ENCODE measurements around the gene RIPOR3.
A peak's percentile ranks its signal among the peaks of the same experiment; 100 is the strongest.
"Not testable (repeated sequence)": the region's sequence is repeated elsewhere in the genome, so short reads cannot be mapped to it uniquely, and the experiment has no call there.

Gene RIPOR3

GRCh38 chr20:50574586-50574985 is 116.8 kb downstream of the RIPOR3 start:
- DNase-seq (ENCODE audit: low read depth in 2 of 2): no peak

DNA sequence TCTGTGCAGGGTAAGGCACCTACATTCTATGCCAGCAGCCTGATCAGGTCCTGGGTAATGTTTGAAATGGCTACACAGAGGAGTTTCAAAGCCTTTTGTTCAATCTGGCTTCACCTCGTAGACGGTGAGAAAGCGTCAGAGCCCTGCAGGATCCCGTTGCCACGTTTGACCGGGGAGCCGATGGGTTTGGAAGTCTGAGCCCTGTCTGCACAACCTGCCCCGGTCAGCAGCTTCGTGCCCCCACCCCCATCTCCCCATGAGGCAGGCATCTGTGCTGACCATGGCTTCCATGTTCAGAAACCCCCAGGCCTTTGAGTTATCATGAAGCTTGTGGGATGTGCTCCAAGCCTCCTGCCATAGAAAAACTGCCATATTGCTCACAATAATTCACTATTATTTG is 117.2 kb downstream of the RIPOR3 start:
- no peak for DNase-seq (ENCODE audit: low read depth in 2 of 2)

- DNase-seq (ENCODE audit: low read depth in 2 of 2): no peak
Measured at GRCh38 chr20:50572938-50573777, 118.2 kb downstream of the RIPOR3 start.

- DNase-seq (ENCODE audit: low read depth in 2 of 2): no peak
Measured at GRCh38 chr20:50571466-50571865, 119.9 kb downstream of the RIPOR3 start.

DNA sequence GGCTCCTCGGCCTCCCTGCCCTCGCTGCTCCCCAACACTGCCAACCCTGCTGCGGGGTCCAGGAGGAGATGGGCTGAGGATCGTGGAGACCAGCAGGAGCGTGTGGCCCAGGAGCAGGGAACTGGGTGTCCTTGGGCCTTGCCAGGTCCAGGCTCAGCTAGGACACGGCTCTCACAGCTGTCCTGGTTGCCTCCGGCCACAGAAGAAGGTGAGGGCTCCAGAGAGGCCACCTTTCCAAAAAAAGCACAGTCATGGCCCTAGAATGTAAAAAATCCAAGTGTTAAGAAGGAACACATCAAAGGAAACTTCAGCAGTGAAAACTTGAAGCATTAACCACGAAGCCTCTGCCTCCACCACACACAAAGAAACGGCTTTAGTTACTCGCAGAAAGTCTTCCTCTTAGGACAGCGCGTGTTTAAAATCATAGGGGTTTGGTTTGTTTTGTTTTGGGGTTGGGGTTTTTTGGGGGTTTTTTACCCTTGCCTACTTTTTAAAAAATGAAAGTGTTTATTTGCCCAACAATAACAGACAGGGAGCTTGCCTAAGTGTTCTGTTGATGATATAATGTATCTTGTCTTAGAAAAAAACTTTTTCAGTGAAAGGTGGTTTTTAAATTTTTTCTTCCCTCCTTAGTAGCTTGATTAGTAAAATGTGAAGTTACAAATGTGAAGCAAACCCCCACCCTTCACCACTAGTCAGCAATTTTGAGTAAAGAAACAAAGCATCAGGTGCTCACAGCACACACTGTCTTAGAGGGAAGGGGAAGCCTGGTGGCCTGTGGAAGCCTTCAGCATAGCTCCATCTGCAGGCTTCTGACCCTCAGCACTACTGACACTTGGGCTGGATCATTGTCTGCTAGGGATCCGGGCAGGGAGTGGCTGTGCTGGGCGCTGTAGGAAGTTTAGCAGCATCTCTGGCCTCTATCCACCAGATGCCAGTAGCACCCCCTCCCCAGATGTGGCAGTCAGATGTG is 121.2 kb downstream of the RIPOR3 start:
- DNase-seq (ENCODE audit: low read depth in 2 of 2): no peak

- DNase-seq (ENCODE audit: low read depth in 2 of 2): not testable (repeated sequence)
Measured at GRCh38 chr20:50569487-50569863, 121.9 kb downstream of the RIPOR3 start.

- no peak for DNase-seq (ENCODE audit: low read depth in 2 of 2)
Measured at GRCh38 chr20:50568549-50568942, 122.8 kb downstream of the RIPOR3 start.

GRCh38 chr20:50567860-50568548 is 123.3 kb downstream of the RIPOR3 start:
- no peak for DNase-seq (ENCODE audit: low read depth in 2 of 2)

DNA sequence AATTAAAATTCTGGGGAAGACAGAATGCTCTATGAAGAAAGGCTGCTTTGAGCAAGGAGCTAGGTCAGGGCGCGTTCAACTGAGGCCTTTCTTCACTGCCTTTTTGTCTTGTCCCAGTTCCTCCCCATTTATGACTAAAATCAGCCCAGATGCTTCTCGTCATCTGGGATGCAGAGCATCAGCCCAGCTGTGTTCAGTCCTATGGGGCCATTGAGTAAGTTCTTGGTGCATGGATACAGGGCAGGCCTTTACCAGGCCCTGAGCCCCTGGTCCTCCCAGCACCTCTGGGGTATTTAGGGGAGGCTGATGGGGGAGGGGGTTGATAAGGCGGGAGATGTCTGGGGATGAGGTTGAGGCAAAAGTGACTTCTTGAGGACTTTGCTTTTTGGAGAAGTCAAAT is 125.5 kb downstream of the RIPOR3 start:
- no peak for DNase-seq (ENCODE audit: low read depth in 2 of 2)

DNA sequence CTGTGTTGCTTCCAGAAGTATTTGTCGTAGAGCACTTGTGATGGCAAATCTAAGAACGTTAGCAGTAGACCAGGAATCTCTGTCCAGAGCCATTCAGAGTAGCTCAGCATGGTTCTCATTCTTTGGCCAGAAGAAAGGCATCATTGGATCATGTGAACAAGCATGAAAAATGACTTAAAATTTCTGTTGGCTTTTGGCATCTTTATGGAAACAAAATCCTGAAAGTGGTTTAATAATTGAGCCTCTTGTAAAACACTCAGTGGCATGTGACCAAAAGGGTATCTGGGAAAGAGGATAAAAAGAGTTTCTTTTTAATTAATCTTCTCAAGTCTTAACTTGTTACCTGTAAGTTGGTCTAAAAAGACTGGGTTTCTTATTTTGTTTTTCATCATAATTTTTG is 126.0 kb downstream of the RIPOR3 start:
- DNase-seq (ENCODE audit: low read depth in 2 of 2): no peak

DNA sequence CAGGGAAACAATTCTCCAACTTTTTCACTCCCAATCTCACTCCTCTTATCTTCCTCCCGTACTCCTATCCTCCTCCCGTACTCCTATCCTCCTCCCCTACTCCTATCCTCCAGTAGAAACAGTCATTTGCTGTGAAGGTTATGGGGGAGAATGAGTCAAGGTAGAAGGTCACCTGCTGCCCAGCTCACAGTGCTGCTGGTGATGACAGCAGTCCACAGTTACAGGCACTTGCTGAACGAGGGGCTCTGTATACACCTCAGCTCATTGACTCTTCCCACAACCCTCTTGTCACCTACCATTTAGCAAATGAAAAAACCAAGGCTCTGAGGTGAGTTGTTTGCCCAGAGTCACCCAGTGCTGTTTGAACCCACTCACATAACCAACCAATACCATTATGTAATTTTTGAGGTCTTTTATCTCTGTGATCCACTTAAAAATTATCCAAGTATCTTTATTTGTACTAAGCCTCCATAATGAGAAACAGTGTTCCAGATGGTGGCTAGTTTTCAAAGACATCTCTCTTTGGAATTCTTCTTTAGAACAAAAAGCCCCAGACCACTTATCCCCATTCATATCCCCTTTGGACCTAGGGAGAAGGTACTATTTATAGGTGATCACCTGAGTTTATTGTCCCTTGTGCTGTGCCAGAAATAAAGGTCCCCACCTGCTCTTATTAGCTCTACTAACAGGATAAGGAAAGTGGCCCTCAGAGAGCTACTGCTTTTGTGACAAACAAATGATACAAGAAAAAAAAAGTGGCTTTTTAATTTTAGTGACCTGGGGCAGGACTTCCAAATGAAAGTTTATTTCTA is 128.0 kb downstream of the RIPOR3 start:
- no peak for DNase-seq (ENCODE audit: low read depth in 2 of 2)

DNA sequence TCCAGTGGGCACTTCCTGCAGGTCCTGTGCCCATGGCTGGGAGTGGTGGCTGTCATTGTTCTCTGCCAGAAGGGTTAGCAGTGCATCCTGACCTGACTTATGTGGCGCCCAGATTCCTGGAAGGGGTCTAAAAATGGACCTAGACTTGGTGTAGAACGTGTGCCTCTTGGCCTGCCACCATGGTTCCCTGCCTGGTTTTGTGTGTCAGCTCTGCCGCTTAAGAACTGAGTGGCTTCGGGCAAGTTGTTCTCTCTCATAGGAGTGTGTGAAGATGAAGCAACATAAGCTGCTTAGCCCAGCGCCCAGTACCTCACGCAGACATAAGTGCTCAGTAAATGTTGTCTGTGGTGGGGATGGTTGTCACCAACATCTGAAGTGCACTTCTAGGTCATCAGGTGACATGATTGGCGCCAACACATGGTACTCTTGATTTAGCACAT is 129.1 kb downstream of the RIPOR3 start:
- DNase-seq (ENCODE audit: low read depth in 2 of 2): no peak

GRCh38 chr20:50561379-50562078 is 129.8 kb downstream of the RIPOR3 start:
- DNase-seq (ENCODE audit: low read depth in 2 of 2): peak; percentile 51 to 53

- no peak for DNase-seq (ENCODE audit: low read depth in 2 of 2)
Measured at GRCh38 chr20:50560867-50561266, 130.5 kb downstream of the RIPOR3 start.

DNA sequence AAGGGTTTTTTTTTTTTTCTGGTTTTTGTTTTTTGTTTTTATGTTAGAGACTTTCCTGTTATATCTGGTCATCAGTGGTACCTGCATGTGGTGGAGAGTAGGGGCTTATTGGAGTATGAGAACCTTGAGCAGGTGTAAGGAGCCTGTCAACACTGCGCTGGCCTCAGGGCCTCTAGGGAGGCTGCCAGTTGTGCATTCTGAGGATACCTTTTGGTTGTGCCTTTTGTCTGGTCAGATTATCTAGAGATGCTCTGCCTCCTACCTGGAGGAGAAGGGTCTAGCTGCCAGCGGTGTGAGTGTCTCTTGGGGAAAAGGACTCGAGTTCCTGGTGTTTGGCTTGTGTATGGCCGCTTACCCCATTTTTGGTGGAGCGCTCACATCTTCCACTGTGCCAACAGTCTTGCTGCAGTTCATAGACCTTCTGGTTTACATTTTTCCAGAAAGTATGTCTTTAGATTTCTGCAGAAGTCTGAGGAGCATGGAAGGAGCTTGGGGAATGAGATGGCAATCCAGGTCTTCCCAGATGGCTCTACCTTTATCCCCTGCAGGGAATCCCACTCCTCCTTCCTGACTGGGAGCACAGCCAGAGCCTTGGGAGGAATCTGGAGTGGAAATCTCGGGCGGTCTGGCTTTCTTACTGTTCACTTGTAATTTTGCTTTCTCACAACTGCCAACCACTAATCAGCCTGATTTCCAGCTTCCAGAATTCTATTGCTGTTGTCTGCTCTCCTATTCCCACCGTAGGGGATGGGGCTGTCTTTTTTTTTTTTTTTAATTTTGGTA is 131.3 kb downstream of the RIPOR3 start:
- no peak for DNase-seq (ENCODE audit: low read depth in 2 of 2)

GRCh38 chr20:50559149-50559548 is 132.2 kb downstream of the RIPOR3 start:
- no peak for DNase-seq (ENCODE audit: low read depth in 2 of 2)

GRCh38 chr20:50558483-50558925 is 132.8 kb downstream of the RIPOR3 start:
- no peak for DNase-seq (ENCODE audit: low read depth in 2 of 2)

- DNase-seq (ENCODE audit: low read depth in 2 of 2): no peak
Measured at GRCh38 chr20:50557549-50558134, 133.7 kb downstream of the RIPOR3 start.

DNA sequence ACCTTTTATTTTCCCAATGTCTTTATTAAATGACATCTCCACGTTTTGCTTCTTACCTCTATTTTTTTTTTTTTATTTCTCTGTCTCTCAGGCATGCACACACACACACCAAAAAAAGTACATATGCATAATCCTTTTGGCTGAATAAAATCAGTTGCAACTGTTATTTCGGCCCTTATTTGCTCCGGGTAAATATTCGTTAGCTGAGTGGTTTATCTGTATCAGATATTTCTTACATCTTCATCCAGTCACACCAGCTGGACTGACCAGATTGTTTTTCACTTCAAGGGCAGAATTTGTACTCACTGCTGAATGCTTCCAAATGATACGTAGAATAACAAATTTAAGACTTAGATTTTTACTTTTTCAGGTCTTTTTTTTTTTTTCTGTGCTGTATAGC is 135.7 kb downstream of the RIPOR3 start:
- DNase-seq (ENCODE audit: low read depth in 2 of 2): no peak
